Endothelial cell of umbilical vein (primary cell): ENCODE results near the gene EFNA5.

Source experiments
- EZH2 ChIP-seq: IDR thresholded peaks from 2 replicates; pipeline ENCODE4 v1.6.1; 2012; ENCODE audit warnings: borderline replicate concordance, low read depth, mild to moderate bottlenecking, moderate library complexity, low read length, inconsistent platforms; ENCODE audit not compliant: severe bottlenecking
- JUN ChIP-seq: IDR thresholded peaks from 2 replicates; pipeline ENCODE4 v1.6.1; 2011; ENCODE audit warnings: borderline replicate concordance, low read depth; ENCODE audit not compliant: insufficient read length, insufficient read depth
- MAX ChIP-seq: IDR thresholded peaks from 2 replicates; pipeline ENCODE4 v1.6.1; 2011; ENCODE audit not compliant: insufficient read depth, insufficient read length
- MYC ChIP-seq: IDR thresholded peaks from one replicate; pipeline ENCODE4 v1.6.1; 2011; ENCODE audit warnings: mild to moderate bottlenecking, low read depth, low read length
- POLR2A ChIP-seq: IDR thresholded peaks from 2 replicates; pipeline ENCODE4 v1.6.1; 2012; ENCODE audit warnings: low read depth, mild to moderate bottlenecking, control low read depth, low read length
- POLR2AphosphoS5 ChIP-seq: IDR thresholded peaks from 2 replicates; pipeline ENCODE4 v1.6.1; 2012; ENCODE audit warnings: low read depth, mild to moderate bottlenecking, control low read depth, low read length, moderate library complexity; ENCODE audit not compliant: insufficient read depth
- TF ChIP-seq, protein P1 (sequence below), 2 donors: IDR thresholded peaks; 1 replicate in 1 of 2; 2 replicates in 1 of 2; pipeline ENCODE4 v1.5.1; 2011; ENCODE audit warnings: low read length in 2 of 2, mild to moderate bottlenecking in 2 of 2, moderate library complexity in 2 of 2, control low read depth in 1 of 2, inconsistent platforms in 1 of 2, low read depth in 1 of 2; ENCODE audit not compliant: insufficient read depth in 1 of 2; ENCODE audit errors: extremely low read depth in 1 of 2

DNA sequence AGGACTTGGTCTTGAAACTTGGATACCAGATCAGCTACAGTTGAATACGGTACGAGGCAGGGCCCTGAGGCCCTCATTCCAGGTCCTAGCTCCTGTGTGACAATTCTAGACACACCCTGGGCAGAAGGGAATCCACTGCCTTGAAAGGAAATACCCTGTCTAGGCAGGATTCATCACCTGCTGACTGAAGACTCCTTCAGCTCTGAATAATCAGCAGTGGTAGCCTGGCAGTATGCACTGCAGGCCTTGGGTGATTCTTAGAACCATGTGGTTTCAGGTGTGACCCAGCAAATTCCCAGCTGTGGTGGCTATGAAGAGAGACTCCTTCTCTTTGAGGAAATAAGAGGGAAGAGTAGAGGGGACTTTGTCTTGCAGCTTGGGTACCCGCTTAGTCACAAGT lies 17.2 kb upstream of the EFNA5 start:
- TF ChIP-seq, protein P1, sequence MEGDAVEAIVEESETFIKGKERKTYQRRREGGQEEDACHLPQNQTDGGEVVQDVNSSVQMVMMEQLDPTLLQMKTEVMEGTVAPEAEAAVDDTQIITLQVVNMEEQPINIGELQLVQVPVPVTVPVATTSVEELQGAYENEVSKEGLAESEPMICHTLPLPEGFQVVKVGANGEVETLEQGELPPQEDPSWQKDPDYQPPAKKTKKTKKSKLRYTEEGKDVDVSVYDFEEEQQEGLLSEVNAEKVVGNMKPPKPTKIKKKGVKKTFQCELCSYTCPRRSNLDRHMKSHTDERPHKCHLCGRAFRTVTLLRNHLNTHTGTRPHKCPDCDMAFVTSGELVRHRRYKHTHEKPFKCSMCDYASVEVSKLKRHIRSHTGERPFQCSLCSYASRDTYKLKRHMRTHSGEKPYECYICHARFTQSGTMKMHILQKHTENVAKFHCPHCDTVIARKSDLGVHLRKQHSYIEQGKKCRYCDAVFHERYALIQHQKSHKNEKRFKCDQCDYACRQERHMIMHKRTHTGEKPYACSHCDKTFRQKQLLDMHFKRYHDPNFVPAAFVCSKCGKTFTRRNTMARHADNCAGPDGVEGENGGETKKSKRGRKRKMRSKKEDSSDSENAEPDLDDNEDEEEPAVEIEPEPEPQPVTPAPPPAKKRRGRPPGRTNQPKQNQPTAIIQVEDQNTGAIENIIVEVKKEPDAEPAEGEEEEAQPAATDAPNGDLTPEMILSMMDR (IDR thresholded peaks at IDR 0.05; ENCODE audit: extremely low read depth in 1 of 2, insufficient read depth in 1 of 2, low read depth in 1 of 2, low read length in 2 of 2): no peak
- no peak for TF ChIP-seq POLR2AphosphoS5
- no peak for TF ChIP-seq POLR2A
- no peak for TF ChIP-seq MYC
- no peak for TF ChIP-seq EZH2
- TF ChIP-seq MAX: no peak
- no peak for TF ChIP-seq JUN
